ENCODE results near the gene PHLDA3.
"Not testable (repeated sequence)": the region's sequence is repeated elsewhere in the genome, so short reads cannot be mapped to it uniquely, and the experiment has no call there.

The PHLDA3 gene

DNA sequence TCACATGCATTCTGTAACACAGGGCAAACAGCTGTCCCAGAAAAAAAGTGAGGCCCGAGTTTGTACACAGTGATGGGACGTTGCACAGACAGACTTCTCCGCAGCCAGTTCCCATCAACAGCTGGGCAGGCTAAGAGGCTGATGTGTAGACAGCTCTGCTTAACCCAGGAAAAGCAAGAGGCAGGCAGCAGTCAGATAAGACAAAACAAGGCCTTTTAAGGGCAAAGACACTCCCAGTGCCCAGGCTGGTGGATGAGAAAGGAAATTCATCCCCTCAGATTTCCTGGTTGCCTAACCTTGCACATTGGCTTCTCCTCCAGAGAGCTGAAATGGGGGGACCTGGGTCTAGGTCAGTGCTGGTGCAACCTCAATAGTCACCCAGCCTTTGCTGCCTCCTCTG is 17.2 kb upstream of the PHLDA3 start:
- no peak for DNase-seq (ENCODE audit: low spot score)

DNA sequence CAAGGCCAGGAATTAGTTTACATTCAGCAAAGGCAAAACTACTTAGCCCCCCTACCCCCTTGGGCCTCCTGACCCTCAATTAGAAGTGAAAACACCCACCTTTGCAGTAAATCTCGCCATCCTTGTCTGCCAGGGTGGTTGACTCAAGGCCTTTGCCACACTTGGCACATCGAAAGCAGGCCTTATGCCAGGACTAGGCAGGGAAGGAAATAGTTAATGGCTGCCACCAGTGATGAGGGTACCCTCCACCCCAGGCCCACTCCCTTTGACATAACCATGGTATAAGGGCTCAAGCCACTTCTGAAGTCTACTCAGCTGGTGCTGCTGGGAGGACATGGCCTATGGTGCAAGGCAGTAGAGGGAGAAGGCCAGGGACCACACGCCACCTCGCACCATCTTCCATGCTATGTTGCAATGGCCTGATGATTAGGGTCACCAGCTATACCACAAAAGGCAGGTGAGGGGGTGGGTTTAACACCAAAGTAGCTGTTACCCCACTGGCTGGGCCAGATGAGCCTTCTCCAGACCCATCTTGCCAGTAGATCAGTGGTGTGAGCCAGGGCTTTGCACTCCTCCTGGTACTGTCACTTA is 16.3 kb upstream of the PHLDA3 start:
- no peak for DNase-seq (ENCODE audit: low spot score)

DNA sequence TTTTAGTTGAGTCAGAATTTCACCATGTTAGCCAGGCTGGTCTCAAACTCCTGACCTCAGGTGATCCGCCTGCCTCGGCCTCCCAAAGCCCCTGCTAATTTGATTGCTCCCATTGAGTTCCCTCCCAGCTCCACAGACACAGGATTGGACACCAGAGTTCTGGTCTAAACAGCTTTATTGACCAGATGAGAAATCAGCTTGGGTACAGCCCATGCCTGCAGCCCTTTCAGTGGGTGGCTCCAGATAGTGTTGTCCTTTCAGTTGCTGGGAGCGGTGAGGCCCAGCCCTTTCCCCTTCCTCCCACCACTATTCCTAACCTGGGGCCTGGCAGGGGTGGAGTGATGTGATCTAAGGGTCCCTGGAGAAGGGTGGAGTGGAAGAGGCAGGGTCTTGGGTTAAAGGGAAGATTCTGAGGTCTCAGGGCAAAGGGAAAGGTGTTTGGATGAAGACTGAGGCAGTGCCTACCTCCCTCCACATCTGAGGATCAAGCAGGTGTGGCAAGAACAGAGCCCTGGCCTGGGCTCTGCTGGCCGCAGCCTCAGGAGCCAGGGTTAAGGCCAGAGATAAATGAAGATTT is 14.5 kb upstream of the PHLDA3 start:
- no peak for DNase-seq (ENCODE audit: low spot score)

DNA sequence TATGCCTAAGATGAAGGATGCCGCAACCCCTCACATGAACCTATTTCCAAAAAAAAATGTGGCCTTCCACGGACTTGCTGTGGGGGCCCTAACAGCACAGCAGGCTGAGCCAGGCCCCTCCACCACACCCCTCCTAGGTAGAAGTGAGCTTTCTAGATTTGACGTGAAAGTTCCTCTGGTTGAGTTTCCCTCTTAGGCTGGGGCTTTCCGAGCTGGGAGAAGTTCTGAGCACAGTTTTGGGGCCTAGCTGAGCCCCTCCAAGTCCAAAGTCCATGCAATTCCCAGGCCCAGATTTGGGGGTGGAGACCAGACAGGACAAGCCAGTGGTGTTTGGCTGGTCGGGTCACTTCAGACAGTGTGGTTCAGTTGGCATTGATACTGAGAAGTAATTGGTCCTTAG is 13.8 kb upstream of the PHLDA3 start:
- DNase-seq (ENCODE audit: low spot score) = no peak

DNA sequence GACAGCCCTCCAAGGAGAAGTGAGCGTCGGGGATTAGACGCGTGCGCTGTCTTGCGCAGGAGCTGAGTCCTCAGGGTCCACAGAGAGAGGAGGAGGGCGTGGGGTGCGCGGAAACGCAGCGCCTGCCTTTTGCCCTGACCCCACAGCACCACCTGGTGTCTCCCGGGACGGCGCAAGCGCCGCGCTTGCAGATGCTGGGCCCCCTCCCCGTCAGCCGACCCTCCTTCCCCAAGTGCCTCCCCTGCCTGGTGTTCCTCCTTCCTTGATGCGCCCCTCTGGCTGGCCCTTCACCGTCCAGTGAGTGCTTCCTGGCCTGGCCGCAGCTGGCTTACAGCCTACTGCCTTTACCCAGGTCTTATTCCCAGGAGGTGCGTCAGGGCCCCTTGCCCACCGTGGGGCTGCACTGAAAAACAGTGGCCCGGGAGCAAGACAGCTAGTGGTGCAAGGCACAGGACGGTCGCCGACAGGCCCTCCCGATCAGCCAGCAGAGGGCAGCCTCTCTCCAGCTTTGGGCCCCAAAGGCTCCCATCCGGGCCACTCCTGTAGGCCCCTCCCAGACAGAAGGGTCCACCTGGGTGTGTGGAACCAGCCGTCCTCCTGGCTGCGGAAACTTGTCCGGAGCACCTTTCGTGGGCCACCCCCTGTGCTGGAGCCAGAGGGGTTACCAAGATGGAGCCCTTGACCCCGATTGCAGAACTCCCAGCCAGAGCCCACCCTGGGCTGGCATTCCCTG is 12.9 kb upstream of the PHLDA3 start:
- DNase-seq (ENCODE audit: low spot score) = peak; percentile 82

DNA sequence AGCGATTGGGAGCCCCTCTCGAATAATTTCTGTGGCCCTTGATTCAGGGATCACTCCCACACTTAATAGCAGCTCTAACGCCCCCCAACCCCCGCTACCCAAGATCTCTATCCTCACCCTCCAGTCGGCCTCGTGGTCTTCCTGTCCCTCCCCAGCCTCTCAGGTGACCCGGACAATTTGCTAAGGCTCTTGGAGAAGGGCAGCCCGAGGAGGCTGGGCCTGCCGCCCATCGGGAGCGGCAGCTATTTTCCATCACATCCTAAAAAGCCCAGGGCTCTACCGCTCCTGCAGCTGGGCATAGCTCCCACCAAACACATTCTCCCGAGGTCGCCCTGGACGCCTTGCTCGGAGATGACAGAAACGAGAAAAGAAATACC is 12.0 kb upstream of the PHLDA3 start:
- DNase-seq (ENCODE audit: low spot score) = no peak

- DNase-seq (ENCODE audit: low spot score) = peak; percentile 63
Measured at GRCh38 chr1:201480231-201481003, 11.4 kb upstream of the PHLDA3 start.

- no peak for DNase-seq (ENCODE audit: low spot score)
Measured at GRCh38 chr1:201479201-201479730, 10.3 kb upstream of the PHLDA3 start.

DNA sequence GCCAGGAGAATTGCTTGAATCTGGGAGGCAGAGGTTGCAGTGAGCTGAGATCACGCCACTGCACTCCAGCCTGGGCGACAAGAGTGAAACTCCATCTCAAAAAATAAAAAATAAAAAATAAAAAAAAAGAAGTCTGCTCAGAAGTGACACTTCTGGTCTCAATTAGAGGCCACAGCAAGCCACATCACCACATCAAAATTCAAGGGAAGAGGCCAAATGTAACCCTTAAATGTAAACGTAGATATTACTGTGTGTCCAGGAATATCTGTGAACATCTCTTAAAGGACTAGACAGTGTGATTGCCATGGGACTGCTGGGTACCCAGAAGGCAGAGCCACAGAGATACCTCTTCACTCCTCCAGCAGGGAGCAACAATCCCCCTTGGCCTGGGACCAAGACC is 9.7 kb upstream of the PHLDA3 start:
- DNase-seq (ENCODE audit: low spot score) = not testable (repeated sequence)

GRCh38 chr1:201476670-201477344 is 7.8 kb upstream of the PHLDA3 start:
- no peak for DNase-seq (ENCODE audit: low spot score)

GRCh38 chr1:201475915-201476669 is 7.1 kb upstream of the PHLDA3 start:
- DNase-seq (ENCODE audit: low spot score) = no peak

GRCh38 chr1:201475130-201475529 is 6.1 kb upstream of the PHLDA3 start:
- no peak for DNase-seq (ENCODE audit: low spot score)

- DNase-seq (ENCODE audit: low spot score) = no peak
Measured at GRCh38 chr1:201473296-201473695, 4.3 kb upstream of the PHLDA3 start.

- DNase-seq (ENCODE audit: low spot score) = not testable (repeated sequence)
Measured at GRCh38 chr1:201472321-201472720, 3.3 kb upstream of the PHLDA3 start.

DNA sequence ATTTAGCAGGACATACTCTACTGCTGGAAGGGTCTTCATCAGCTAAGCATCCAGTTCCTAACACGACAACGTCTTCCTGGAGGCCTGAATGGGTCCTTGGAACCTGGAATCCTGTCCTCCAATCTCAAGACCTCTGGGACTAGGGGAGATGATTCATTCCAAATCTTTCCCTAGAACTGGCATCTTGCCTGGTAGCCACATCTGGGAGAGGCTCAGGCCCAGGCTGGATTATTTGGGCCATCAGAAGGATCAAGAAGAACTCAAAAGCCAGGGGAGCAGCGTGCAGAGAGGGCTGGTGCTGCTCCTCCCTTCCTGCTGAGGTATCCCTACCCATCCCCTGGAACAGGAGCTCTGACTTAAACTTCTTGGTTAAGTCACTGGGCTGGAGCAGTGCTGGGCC is 2.8 kb upstream of the PHLDA3 start:
- no peak for DNase-seq (ENCODE audit: low spot score)

- DNase-seq (ENCODE audit: low spot score) = no peak
Measured at GRCh38 chr1:201470581-201470980, 1.6 kb upstream of the PHLDA3 start.

GRCh38 chr1:201469645-201470074 is 672 bp upstream of the PHLDA3 start:
- DNase-seq (ENCODE audit: low spot score) = no peak

- DNase-seq (ENCODE audit: low spot score) = no peak
Measured at GRCh38 chr1:201468501-201468843, 516 bp downstream of the PHLDA3 start.

GRCh38 chr1:201466492-201466891 is 2.5 kb downstream of the PHLDA3 start:
- no peak for DNase-seq (ENCODE audit: low spot score)

GRCh38 chr1:201465698-201466290 is 3.2 kb downstream of the PHLDA3 start:
- no peak for DNase-seq (ENCODE audit: low spot score)

- no peak for DNase-seq (ENCODE audit: low spot score)
Measured at GRCh38 chr1:201463071-201463552, 5.9 kb downstream of the PHLDA3 start.
